Measurements from ENCODE around the gene LIG1.

LIG1 gene

DNA sequence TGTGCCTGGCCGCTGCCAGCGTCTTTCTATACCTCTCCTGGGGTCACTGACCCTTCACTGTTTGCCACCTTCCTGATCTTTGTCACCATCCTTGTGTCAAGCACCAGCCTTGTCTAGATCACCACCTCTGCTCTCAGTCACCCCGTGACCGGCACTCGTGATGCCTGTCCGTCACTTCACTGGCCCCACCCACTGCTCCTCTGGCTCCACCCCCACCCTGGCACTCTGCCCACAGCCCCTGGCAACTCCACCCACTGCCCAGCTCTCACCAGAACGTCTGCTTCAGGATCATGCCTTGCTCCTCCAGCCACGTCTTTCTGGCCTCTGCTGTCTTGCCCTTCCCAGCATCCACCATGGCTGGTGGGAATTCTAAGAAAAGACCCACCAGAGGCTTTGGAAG lies 34.7 kb downstream of the LIG1 start:
- H3K9me2 ChIP-seq (ENCODE audit: low read depth, low read length): no peaks in the 10 kb centered on the region
- H3K27ac ChIP-seq (ENCODE audit: low read depth, low read length, poor library complexity, severe bottlenecking): no peak overlapping the region
- H4K20me1 ChIP-seq (ENCODE audit: insufficient read depth, low read length): no peaks in the 10 kb centered on the region
- TF ChIP-seq EZH2 (IDR thresholded peaks at IDR 0.05; ENCODE audit: borderline replicate concordance, low read length): no peak
- TF ChIP-seq, protein P1, sequence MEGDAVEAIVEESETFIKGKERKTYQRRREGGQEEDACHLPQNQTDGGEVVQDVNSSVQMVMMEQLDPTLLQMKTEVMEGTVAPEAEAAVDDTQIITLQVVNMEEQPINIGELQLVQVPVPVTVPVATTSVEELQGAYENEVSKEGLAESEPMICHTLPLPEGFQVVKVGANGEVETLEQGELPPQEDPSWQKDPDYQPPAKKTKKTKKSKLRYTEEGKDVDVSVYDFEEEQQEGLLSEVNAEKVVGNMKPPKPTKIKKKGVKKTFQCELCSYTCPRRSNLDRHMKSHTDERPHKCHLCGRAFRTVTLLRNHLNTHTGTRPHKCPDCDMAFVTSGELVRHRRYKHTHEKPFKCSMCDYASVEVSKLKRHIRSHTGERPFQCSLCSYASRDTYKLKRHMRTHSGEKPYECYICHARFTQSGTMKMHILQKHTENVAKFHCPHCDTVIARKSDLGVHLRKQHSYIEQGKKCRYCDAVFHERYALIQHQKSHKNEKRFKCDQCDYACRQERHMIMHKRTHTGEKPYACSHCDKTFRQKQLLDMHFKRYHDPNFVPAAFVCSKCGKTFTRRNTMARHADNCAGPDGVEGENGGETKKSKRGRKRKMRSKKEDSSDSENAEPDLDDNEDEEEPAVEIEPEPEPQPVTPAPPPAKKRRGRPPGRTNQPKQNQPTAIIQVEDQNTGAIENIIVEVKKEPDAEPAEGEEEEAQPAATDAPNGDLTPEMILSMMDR (IDR thresholded peaks at IDR 0.05; ENCODE audit: low read length): no peak
- H3K9ac ChIP-seq (ENCODE audit: low read length): no peak overlapping the region
- H3K36me3 ChIP-seq (ENCODE audit: insufficient read depth, low read length): peaks cover 51% of the 10 kb centered on the region
- H3F3A ChIP-seq (ENCODE audit: insufficient read depth, low read length): no peaks in the 10 kb centered on the region
- H3K27me3 ChIP-seq (ENCODE audit: insufficient read depth, low read length): no peaks in the 10 kb centered on the region
- H2AFZ ChIP-seq (ENCODE audit: low read length): no peak overlapping the region
- no peaks in the 10 kb centered on the region for H3K4me1 ChIP-seq (ENCODE audit: insufficient read depth, low read length, severe bottlenecking)
- H3K79me2 ChIP-seq (ENCODE audit: insufficient read depth, low read length): no peaks in the 10 kb centered on the region
- no peak overlapping the region for H3K4me2 ChIP-seq (ENCODE audit: low read length)
- H3K9me3 ChIP-seq (ENCODE audit: low read length): no peaks in the 10 kb centered on the region
- no peak overlapping the region for H3K4me3 ChIP-seq (ENCODE audit: low read depth, low read length, poor library complexity, severe bottlenecking)

DNA sequence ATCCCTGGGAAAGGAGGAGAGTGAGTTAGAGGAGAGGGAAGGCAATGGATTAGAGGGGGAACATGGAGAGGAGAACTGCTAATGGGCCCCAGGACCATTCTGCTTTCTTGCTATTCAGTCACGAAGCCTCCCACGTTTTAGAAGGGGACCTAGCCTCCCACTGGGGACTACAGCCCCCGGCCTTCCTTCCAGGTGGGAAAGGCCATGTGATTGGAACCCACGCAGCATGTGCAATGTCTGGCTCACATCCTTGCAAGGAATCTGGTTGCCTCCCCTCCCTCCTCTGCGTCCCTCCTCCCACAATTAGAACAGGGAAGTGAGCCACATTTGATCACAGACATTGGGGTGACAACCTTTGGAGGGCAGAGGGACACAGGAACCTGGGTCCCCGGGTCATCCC lies 37.0 kb downstream of the LIG1 start:
- no peaks in the 10 kb centered on the region for H3F3A ChIP-seq (ENCODE audit: insufficient read depth, low read length)
- no peaks in the 10 kb centered on the region for H4K20me1 ChIP-seq (ENCODE audit: insufficient read depth, low read length)
- no peak overlapping the region for H3K4me2 ChIP-seq (ENCODE audit: low read length)
- H3K27me3 ChIP-seq (ENCODE audit: insufficient read depth, low read length): no peaks in the 10 kb centered on the region
- TF ChIP-seq EZH2 (IDR thresholded peaks at IDR 0.05; ENCODE audit: borderline replicate concordance, low read length): no peak
- TF ChIP-seq, protein P1 (IDR thresholded peaks at IDR 0.05; ENCODE audit: low read length): no peak
- H3K9me3 ChIP-seq (ENCODE audit: low read length): no peaks in the 10 kb centered on the region
- no peak overlapping the region for H2AFZ ChIP-seq (ENCODE audit: low read length)
- no peaks in the 10 kb centered on the region for H3K9me2 ChIP-seq (ENCODE audit: low read depth, low read length)
- no peaks in the 10 kb centered on the region for H3K79me2 ChIP-seq (ENCODE audit: insufficient read depth, low read length)
- no peak overlapping the region for H3K27ac ChIP-seq (ENCODE audit: low read depth, low read length, poor library complexity, severe bottlenecking)
- H3K4me1 ChIP-seq (ENCODE audit: insufficient read depth, low read length, severe bottlenecking): no peaks in the 10 kb centered on the region
- H3K36me3 ChIP-seq (ENCODE audit: insufficient read depth, low read length): peaks cover 62% of the 10 kb centered on the region
- no peak overlapping the region for H3K9ac ChIP-seq (ENCODE audit: low read length)
- H3K4me3 ChIP-seq (ENCODE audit: low read depth, low read length, poor library complexity, severe bottlenecking): no peak overlapping the region

DNA sequence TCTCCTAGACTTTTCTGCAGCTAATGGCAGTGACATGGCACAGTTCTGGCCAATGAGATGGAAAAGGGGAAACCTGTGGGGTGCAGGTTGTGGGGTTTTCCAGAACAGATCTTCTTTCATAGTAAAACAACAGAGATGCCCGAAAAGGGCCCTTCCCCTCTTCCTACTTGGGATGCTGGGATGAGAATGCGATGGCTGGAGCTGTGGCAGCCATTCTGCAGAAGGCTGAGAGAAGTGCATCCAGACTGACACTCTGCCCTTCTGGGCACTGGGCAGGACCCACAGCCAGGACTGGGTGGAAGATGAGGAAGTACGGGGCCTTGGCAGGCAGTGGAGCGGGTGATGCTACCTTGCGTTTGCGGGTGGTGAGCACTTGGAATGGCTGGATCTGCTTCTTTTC lies 42.6 kb downstream of the LIG1 start:
- no peak overlapping the region for H3K27ac ChIP-seq (ENCODE audit: low read depth, low read length, poor library complexity, severe bottlenecking)
- H3K4me3 ChIP-seq (ENCODE audit: low read depth, low read length, poor library complexity, severe bottlenecking): no peak overlapping the region
- H3K79me2 ChIP-seq (ENCODE audit: insufficient read depth, low read length): no peaks in the 10 kb centered on the region
- H3K27me3 ChIP-seq (ENCODE audit: insufficient read depth, low read length): no peaks in the 10 kb centered on the region
- H3K4me1 ChIP-seq (ENCODE audit: insufficient read depth, low read length, severe bottlenecking): no peaks in the 10 kb centered on the region
- H2AFZ ChIP-seq (ENCODE audit: low read length): no peak overlapping the region
- H3F3A ChIP-seq (ENCODE audit: insufficient read depth, low read length): no peaks in the 10 kb centered on the region
- H3K36me3 ChIP-seq (ENCODE audit: insufficient read depth, low read length): peaks cover 76% of the 10 kb centered on the region
- TF ChIP-seq, protein P1 (IDR thresholded peaks at IDR 0.05; ENCODE audit: low read length): no peak
- TF ChIP-seq EZH2 (IDR thresholded peaks at IDR 0.05; ENCODE audit: borderline replicate concordance, low read length): no peak
- H3K9me2 ChIP-seq (ENCODE audit: low read depth, low read length): no peaks in the 10 kb centered on the region
- no peak overlapping the region for H3K4me2 ChIP-seq (ENCODE audit: low read length)
- no peaks in the 10 kb centered on the region for H4K20me1 ChIP-seq (ENCODE audit: insufficient read depth, low read length)
- no peaks in the 10 kb centered on the region for H3K9me3 ChIP-seq (ENCODE audit: low read length)
- H3K9ac ChIP-seq (ENCODE audit: low read length): no peak overlapping the region

Data from OCI-LY1 (cell line).